ENCODE measurements around the gene FEZ2. TPM values are rescaled to one million over a fixed set of nuclear protein-coding genes. Genes with fewer than 3 reads are reported as not detected.

FEZ2 gene
- total and polyA plus RNA-seq, 2 of the 8 experiments (the other 6 are each of a cell fraction or from before 2014, with no cell fraction given), result 7.5 to 16.4 TPM

DNA sequence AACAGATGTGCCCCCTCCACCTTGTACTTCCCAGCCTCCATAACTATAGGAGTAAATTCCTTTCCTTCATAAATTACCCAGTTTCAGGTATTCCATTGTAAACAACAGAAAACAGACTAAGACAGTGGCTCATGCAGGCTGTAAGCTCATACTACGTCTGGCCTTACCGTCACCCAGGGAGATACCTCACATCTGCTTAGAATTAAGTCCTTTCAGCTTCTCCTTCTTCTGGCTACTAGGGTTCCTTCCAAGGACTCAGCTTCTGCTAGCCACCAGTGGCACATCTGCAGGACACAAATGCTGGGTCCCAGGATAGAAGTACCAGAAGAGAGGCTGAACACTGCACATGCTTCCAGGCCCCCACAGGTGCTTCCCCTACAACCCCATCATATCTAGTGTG is 22.4 kb upstream of the FEZ2 start:
- DNase-seq (ENCODE audit: low read depth in 1 of 2, low spot score in 2 of 2), result no peak
- H3K36me3 ChIP-seq (ENCODE audit: control insufficient read depth in 2 of 4, insufficient read depth in 4 of 4, low read length in 3 of 4), result no peaks in the 10 kb centered on the region
- no peak overlapping the region for H2BK20ac ChIP-seq (ENCODE audit: low read length)
- H2BK12ac ChIP-seq (ENCODE audit: low read depth, low read length), result no peak overlapping the region
- H3K9ac ChIP-seq (replicated peaks in 1 of 4; ENCODE audit: extremely low read depth in 1 of 4, low read depth in 3 of 4, low read length in 3 of 4), result no peak overlapping the region
- H4K8ac ChIP-seq (ENCODE audit: extremely low read depth, insufficient read depth, low read length), result no peak overlapping the region
- H3K18ac ChIP-seq (ENCODE audit: extremely low read depth, low read length), result no peak overlapping the region
- H2BK15ac ChIP-seq (ENCODE audit: low read length), result no peak overlapping the region
- no peaks in the 10 kb centered on the region for H3K23me2 ChIP-seq (ENCODE audit: low read depth, low read length)
- no peak overlapping the region for H2AK5ac ChIP-seq (ENCODE audit: low read depth, low read length)
- peaks cover 0 to 17% (median 9%) of the 10 kb centered on the region in 4 experiments; a peak in 3 of 7 replicates for H3K4me1 ChIP-seq (replicated peaks in 1 of 4; ENCODE audit: control insufficient read depth in 3 of 4, insufficient read depth in 4 of 4, low read length in 3 of 4)
- CTCF ChIA-PET (ENCODE audit: partially characterized antibody), result interaction anchor here (1.4 kb wide), 1 partner anchor 44 kb away, joined by 9 read pairs; no protein-coding TSS in a partner anchor
- no peak overlapping the region for H3K4ac ChIP-seq (replicated peaks; ENCODE audit: insufficient read length, low read depth, low read length)
- H3K4me2 ChIP-seq (ENCODE audit: insufficient read depth in 1 of 2, low read depth in 2 of 2, low read length in 2 of 2), result no peak overlapping the region
- H3K56ac ChIP-seq (replicated peaks; ENCODE audit: insufficient read length, low read depth, low read length), result no peak overlapping the region
- no peak overlapping the region for H3K23ac ChIP-seq (ENCODE audit: insufficient read length)
- no peaks in the 10 kb centered on the region for H4K20me1 ChIP-seq (replicated peaks in 1 of 2; ENCODE audit: control insufficient read depth in 1 of 2, insufficient read depth in 2 of 2, low read length in 2 of 2)
- H3K14ac ChIP-seq (ENCODE audit: insufficient read length), result no peak overlapping the region
- H3K9me3 ChIP-seq (ENCODE audit: insufficient read depth in 2 of 2, low read depth in 1 of 2, low read length in 1 of 2), result peaks cover 4% of the 10 kb centered on the region in 2 experiments
- H4K91ac ChIP-seq (replicated peaks; ENCODE audit: insufficient read length, low read length), result no peak overlapping the region
- POLR2A ChIA-PET (ENCODE audit: partially characterized antibody), result no interaction called here
- 0 out of 2 replicates have a peak, but pooled peaks cover under 1% of the 10 kb centered on the region for H3K79me1 ChIP-seq (ENCODE audit: low read depth, low read length)
- whole genome bisulfite sequencing, 2 experiments (ENCODE audit: extremely low coverage in 1 of 2, insufficient coverage in 1 of 2, insufficient read length in 1 of 2, insufficient replicate concordance in 2 of 2, low coverage in 1 of 2, low lambda C conversion rate in 2 of 2, missing lambda C conversion rate in 1 of 2), result 89% methylated on average over 2 of the region's 2 CpGs; no CpG with 5 or more reads in 1 of the 2 experiments
- H2BK120ac ChIP-seq (replicated peaks; ENCODE audit: low read depth, low read length), result no peak overlapping the region
- H4K5ac ChIP-seq (ENCODE audit: insufficient read length, low read depth, low read length), result no peak overlapping the region
- no peak overlapping the region for H2AFZ ChIP-seq (ENCODE audit: low read length)
- H3K27ac ChIP-seq (ENCODE audit: low read depth, low read length), result no peak overlapping the region
- H3K79me2 ChIP-seq (ENCODE audit: control insufficient read depth in 1 of 2, insufficient read depth in 2 of 2, low read length in 2 of 2), result no peaks in the 10 kb centered on the region
- FAIRE-seq, result no peak
- H2BK5ac ChIP-seq (ENCODE audit: low read depth, low read length), result no peak overlapping the region
- H3K4me3 ChIP-seq (ENCODE audit: extremely low read depth in 1 of 4, insufficient read depth in 2 of 4, low read depth in 3 of 4, low read length in 4 of 4), result no peak overlapping the region
- no peaks in the 10 kb centered on the region for H3K27me3 ChIP-seq (replicated peaks in 1 of 4; ENCODE audit: control insufficient read depth in 3 of 4, extremely low read depth in 1 of 4, insufficient read depth in 3 of 4, low read length in 3 of 4)
